Stimulated activated naive CD4-positive, alpha-beta T cell treated with Interleukin-2 at 50 U/mL for 16 hours (primary cell): ENCODE results near the gene ZBED4.
A peak's percentile ranks its signal among the peaks of the same experiment; 100 is the strongest.
"Not testable (repeated sequence)": the region's sequence is repeated elsewhere in the genome, so short reads cannot be mapped to it uniquely, and the experiment has no call there.

Source experiments
- DNase-seq: peaks from one replicate; lab custom pipeline; 2025; lab: John Stamatoyannopoulos, UW

Gene ZBED4, protein sequence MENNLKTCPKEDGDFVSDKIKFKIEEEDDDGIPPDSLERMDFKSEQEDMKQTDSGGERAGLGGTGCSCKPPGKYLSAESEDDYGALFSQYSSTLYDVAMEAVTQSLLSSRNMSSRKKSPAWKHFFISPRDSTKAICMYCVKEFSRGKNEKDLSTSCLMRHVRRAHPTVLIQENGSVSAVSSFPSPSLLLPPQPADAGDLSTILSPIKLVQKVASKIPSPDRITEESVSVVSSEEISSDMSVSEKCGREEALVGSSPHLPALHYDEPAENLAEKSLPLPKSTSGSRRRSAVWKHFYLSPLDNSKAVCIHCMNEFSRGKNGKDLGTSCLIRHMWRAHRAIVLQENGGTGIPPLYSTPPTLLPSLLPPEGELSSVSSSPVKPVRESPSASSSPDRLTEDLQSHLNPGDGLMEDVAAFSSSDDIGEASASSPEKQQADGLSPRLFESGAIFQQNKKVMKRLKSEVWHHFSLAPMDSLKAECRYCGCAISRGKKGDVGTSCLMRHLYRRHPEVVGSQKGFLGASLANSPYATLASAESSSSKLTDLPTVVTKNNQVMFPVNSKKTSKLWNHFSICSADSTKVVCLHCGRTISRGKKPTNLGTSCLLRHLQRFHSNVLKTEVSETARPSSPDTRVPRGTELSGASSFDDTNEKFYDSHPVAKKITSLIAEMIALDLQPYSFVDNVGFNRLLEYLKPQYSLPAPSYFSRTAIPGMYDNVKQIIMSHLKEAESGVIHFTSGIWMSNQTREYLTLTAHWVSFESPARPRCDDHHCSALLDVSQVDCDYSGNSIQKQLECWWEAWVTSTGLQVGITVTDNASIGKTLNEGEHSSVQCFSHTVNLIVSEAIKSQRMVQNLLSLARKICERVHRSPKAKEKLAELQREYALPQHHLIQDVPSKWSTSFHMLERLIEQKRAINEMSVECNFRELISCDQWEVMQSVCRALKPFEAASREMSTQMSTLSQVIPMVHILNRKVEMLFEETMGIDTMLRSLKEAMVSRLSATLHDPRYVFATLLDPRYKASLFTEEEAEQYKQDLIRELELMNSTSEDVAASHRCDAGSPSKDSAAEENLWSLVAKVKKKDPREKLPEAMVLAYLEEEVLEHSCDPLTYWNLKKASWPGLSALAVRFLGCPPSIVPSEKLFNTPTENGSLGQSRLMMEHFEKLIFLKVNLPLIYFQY

DNA sequence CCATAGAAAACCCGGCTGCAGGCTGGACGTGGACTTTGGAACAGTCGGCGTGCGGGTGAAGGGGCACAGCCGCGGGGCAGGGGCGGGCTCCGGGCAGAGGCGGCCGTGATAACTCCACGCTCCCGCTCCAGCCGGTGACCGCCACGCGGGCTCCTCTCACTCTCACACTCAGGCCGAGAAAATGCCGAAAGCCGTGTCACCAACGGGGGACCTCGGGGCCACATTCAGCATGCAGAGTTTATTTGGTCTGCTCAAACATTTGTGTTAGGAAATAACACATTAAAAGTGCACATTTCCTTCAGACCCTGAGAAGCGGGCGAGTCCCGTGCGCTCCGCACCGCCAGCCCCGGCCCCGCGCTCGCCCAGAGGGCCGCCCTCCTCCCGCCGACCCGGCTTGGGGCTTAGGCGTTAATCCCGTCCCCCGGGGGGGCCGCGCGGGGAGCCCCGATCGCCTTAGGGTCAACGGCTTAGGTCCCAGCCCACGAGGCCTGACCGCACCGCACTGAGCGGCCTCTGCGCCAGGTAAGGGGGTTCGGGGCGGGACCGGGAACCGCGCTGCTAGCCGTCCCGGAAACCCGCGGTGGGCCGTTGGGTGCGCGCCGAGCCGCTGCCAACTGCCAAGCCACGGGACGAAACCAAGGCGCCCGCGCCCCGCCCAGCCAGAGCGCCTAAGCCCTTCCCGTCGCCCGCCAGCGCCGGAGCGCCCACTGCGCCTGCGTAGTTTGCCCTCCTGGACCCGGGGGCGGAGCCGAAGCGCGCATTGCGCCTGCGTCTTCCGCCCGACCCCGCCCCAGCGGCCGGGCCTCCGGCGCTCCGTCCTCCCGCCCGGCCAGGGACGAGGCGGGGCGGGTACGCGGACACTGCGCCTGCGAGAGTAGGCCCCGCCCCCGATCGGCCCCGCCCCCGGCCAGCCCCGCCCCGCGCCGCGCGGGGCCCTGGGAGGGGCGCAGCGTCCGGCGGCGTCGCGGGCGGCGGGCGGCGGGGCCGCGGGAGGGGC, at the start of gene ZBED4:
Gene ZBED4 (plus strand): TSS at position 947 of the 997 bp plus-strand sequence. CDS start 29,819 bp downstream, outside the sequence.
- DNase-seq, result peak; percentile 96

DNA sequence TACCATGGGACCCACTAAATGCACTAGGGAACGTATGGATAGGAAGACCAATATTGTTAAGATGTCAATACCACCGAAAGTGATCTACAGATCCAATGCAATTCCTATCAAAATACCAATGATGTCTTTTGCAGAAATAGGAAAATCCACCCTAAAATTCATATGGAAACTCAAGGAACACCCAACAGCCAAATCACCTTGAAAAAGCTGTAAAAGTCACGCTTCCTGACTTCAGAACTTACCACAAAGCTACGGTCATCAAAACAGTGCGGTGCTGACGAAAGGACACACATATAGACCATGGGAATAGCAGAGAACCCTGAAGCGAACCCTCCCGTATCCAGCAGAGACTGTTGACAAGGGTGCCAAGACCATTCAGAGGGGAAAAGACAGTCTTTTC, 46.5 kb upstream of the ZBED4 start:
- no peak for DNase-seq

DNA sequence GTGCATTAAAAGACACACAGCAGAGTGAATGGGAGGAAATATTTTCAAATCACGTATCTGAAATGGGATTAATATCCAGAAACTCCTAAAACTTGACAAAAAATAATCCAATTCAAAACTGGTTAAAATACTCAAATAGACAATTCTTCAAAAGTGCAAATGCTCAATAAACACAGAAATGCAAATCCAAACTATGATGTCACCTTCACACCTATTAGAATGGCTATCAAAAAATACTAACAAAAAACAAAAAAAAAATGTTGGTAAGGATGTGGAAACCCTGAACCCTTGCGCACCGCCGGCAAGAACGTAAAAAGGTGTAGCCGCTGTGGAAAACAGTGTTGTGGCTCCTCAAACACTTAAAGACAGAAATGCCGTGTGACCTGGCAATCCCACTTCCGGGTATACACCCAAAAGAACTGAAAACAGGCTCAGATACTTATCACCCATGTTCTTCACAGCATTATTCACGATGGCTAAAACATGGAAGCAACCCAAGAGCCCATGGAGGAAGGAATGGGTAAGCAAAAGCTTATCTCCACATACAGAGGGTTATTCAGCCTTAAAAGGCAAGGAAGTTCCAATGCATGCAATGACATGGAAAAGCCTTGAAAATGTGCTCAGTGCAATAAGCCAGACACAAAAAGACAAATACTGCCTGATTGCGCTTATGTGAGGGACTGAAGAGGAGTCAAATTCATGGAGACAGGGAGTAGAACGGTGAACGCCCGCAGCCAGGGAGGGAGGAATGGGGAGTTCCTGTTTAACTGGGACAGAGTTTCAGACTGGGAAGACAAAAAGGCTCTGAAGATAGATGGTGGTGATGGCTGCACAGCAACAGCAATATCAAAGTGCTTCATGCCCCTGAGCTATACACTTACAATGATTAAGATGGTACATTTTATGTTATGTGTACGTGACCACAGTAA, 45.6 kb upstream of the ZBED4 start:
- no peak for DNase-seq

DNA sequence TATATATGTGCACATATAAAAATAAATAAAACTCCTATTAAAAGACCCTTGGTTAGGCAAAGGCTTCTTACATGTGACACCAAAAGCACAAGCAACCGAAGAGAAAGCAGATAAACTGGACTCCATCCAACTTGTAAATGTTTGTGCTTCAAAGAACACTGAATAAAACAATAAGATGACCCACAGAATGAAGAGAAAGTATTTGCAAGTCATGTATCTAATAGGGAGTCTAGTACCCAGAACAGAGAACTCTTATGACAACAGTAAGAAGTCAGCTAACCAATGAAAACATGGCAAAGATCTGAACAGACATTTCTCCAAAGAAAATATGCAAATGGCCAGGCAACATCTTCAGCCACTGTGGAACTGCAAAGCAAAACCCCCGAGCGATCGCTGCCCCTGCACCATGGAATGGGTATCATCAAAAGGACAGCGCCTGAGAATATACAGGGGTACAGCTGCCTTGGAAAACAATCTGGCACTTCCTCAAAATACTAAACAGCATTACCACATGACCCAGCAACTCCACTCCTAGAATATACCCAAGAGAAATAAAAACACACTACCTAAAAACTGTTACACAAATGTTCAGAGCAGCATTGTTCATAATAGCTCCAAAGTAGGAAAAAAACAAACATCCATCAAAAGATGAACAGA, 43.2 kb upstream of the ZBED4 start:
- no peak for DNase-seq

DNA sequence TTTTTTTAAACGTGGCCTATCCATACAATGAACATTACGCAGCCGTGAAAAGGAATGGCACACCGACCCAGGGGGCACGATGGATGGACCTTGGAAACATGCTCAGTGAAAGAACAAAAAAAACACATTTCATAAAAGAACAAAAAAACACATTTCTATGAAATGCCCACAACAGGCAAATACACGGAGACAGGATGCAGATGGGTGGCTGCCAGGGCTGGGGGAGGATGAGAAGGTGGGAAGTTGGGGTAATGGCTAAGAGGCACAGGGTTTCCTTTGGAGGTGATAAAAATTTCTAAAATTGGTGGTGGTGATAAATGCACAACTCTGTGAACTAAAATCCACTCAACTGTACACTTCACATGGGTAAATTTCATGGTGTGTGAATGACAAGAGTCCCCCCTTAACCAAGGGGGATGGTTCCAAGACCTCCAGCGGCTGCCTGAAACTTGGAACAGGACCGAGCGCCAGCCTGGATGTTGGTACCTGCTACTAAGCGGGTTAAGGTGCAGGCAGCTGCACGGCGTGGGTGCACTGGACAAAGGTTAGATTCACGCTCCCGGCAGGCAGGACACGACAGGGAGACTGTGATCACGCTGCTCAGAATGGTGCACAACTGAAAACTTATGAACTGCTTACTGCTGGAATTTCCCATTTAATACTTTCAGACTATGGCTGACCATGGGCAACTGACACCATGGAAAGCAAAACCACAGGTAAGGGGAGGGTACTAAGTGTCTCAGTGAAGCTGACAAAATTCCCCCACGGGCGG, 42.4 kb upstream of the ZBED4 start:
- no peak for DNase-seq

DNA sequence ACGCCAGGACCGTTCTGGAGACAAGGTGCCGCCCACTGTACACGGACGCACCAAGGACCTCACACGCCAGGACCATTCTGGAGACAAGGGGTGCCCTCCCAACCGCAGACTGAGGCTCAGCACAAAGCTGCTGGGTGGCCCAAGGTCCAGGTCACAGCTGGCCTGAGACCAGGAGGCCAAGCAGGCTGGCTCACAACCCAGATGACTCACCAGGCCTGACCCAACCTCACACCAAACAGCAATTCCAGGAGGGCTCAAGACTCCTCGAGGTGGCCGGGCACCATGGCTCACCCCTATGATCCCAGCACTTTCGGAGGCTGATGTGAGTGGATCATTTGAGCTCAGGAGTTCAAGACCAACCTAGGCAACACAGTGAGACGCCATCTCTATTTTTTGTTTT, 40.8 kb upstream of the ZBED4 start:
- no peak for DNase-seq

DNA sequence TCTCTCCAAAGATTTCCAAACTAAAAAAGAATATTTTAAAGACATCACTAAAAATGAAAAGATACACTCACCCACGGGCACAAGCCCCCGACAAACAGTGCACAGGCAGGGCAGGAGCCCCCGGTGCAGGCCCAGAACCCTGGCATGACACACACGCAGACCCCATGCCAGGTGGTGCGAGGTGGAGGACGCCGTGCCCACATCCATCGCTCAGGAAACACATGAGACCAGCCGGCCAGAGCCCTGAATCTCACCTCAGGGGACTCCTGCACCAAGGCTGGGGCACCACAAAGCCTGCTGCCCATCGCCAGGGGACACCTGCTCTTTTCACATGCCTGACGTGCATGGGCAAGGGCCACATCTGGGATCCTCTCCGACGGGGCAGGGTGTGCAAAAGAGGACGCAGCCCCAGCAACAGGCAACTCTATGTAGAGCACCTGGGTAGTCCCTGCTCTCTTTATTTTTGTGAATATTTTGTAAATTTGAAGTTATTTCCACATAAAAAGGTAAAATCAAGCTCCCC, 39.4 kb upstream of the ZBED4 start:
- DNase-seq, result no peak

DNA sequence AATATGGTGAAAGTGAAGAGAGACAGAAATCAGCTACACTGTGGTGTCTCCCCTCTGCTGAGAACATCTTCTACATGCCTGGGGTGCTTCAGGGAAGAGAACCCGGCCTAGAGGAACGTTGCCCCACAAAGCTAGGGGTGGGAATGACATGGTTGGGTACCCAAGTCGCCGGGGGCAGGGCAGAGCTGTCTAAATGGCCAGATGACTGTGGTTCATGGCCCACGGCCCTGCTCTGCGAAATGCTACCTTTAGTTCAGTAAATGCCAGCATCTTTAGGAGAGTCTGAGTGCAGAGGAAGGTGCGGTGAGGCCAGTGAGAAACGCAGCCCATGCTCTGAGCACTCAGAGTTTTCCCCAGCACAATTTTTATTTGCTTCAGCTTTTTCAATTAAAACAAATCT, 38.8 kb upstream of the ZBED4 start:
- DNase-seq, result no peak

DNA sequence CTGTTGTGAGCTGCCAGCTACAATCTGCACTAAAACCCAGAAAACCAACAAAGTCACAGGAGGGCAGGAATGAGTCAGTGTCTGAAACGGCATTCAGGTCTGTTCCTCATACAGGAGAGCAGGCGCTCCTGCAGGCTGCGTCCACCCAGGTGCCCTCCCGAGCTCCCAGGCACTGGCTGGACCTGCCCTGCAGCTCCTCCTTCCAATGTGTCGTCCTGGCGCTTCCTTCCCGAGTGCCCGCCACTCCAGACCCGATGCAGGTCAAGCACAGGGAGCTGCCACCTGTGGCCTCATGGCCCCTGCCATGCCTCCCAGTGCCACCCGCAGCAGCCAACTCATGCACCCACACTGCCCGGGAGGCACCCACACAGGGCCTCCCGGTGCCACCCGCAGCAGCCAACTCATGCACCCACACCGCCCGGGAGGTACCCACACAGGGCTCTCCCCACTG, 38.0 kb upstream of the ZBED4 start:
- no peak for DNase-seq

DNA sequence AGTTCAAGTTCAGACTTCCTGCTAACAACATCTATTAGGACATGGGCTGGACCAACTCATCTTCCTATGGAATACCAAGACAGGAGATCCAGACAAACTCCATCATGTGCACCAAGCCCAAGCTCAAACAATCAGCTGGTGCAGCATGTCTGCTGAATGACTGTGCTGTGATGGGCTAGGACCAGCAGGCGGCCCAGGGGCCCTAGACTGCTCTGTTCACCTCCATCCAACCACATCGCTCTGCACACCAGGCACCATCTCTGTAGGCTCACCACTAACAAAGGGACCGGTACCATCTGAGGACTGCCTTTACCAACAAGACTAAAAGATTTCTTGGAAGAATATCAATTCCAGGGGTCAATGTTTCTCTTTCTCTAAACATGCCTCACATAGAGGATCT, 36.3 kb upstream of the ZBED4 start:
- no peak for DNase-seq

DNA sequence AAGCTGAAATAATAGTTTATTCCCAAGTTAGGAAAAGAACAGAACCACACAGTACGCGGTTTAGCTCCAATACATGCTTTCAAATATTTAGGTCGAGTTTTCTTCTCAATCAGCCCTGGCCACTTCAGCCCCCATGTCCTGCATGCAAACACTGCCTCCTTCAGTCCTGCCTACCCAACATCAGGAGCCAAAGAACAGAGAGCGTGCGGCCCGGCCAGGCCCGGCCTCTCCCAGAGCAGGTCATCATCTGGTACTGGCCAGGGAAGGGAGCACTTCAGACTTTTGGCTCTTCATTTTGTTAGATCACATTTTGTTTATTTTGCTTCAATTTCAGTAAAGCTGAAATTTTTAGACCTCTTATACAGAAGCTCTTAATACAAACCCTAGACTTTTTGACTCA, 32.7 kb upstream of the ZBED4 start:
- DNase-seq, result no peak

DNA sequence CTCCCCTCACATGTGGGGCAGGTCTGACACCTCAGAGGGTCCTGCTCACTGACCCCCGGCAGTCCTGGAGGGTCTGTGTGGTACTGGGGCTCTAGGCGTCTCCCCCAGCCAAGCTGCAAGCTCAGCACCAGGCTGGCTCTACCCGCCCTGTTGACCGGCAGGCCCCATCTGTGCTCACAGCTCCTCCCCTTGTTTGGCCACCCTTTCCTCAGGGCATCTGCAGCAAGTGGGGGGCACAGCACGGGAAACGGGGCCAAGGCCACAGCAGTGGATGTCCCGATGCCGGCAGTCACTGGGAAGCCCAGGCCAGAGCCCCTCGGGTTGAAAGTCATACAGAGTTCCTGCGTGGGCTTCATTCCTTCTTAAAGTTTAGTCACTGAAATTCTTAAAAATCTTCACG, 31.9 kb upstream of the ZBED4 start:
- not testable (repeated sequence) for DNase-seq

DNA sequence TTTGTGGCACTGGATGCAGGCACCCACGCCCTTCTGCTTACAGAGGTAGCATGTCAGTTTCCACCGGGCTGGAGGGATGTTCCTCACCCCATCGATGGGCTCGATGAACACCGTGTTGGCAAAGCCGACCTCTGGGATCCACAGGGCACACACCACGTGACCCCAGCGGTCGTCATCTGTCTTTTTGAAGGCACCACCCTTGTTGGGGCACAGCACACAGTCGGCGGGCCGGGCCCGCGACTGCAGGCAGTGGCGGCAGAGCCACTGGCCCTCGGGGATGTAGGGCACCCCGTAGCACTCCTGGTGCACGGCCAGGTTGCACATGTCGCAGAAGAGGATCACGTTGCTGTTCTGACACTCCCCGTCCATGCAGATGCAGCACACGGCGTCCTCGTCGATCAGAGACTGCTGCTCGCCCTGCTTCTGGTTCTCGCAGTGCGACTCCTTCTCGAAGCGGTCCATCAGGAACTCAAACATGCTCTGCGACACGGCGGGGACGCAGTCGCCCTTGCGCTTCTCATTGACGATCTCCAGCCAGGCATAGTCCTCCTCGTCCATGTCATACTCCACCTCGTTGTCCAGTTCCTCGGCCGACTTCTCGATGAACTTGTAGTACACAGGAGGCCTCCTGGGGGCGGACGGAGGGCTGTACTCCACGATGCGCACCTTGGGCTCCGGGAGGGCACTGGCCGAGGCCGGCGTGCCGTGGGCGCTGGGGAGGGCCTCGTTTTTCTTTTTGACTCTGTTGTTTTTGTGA, 30.2 kb upstream of the ZBED4 start:
- no peak for DNase-seq

DNA sequence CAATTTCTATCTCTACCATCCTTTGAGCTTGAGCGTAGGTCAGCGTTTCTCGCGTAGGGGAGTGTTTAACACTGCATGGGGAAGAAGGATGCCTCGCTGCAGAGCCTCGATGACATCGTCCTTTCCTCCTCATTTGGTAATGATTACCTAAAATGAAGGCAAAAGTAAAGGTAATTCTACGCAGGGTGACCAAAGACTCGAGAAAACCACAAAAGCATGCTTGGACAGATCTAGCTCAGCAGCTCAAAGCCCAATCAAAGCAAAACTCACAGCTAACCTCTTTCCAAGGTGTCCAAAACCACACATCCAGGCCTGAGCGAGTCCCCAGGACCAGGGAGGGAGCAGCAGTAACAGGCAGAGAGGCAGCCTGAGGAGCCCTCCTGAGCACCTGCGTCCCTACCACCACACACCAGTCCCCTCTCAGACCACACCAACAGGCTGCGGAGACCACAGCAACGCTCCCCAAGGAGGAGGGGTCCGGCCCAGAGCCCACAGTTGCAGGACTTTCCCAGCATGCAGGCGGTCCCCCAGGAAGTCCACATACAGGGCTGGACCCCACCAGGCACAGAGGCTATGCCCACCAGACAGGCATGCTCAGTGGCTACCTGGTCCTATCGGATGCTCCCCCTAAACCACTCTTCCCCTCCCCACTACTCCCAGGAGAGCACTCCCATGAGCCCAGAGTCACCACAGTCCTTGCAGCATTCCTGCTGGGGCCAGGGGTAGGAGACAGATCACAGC, 29.3 kb upstream of the ZBED4 start:
- no peak for DNase-seq

DNA sequence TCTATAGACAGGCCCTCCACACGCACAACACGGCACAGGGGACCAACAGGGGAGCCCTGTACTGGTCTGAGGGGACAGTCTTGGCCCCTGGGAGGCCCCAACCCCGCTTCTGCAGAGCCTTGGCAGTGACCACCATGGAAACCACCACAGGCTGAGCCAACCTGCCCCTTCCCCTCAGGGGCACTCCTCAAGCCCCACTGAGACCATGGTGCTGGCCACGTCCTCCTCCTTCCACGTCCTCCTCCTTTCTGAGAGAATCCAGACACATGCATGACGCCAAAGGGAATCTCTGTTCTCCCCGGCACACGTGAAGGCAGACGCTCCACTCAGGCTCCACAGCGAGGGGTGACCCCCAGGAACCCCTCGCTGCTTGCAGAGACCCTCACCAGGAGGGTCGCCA, 28.7 kb upstream of the ZBED4 start:
- no peak for DNase-seq

DNA sequence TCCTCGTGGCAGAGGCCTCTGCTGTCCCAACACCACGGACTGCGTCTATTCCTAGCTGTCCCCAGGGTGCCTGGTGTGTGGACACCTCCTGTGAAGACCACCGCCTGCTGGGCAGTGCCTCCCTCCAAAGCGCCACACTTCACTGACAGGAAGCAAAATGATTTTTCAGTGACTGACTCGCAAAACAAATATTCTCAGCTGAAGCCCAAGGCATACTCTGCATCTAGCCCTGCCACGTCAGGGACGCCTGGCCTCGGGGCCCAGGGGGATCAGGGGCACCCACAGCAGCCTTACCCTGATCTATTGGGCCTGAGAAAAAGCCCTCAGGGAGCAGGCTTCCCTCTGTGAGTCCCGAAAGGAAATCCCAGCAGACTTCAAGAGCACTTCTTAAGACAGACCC, 28.2 kb upstream of the ZBED4 start:
- DNase-seq, result no peak
